VCaP (cell line): ENCODE results near the gene MAP6.

Experiments used
- H3K27ac ChIP-seq: fragments of 450-650 bp; 2 replicates; pipeline ENCODE4 v1.5.1; 2017
- TF ChIP-seq, protein P1 (sequence below): fragments of 450-650 bp; conservative IDR thresholded peaks from 2 replicates; pipeline ENCODE4 v1.5.1; 2017; ENCODE audit warnings: mild to moderate bottlenecking, moderate library complexity

The MAP6 gene

DNA sequence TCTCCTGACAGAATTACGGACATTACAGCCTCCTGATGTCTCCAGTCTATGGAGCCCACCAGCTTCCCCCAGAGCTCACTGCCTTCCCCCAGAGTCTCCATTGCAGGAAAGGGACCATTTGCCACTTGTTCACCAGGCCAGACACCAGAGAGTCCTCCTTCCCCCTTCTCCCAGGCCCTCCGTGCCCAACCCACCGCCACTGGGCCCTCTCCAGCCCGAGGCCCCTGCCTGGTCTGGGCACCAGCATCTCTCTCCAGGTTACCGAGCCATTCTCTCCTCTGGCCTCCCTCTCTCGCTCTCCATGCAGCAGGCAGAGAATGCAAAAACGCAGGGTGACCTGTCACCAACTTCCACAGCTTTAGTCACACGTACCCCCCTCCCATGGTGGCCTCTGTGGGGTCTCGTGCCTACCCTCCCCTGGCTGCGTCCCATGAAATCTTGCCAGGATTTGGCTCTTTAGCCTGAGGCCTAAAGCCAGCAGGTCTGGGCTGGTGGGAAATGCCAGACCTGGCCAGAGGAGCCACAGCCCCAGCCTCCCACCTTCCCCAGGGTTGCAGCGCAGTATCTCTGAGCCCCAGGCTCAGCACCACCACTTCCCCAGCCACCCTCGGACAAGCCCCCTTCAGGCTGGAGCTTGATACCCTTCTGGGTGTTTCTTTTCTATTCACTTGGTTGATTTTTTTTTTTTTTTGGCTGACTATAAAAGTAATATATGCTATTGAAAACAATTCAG, 113.6 kb downstream of the MAP6 start:
- no peak overlapping the region for H3K27ac ChIP-seq
- TF ChIP-seq, protein P1, sequence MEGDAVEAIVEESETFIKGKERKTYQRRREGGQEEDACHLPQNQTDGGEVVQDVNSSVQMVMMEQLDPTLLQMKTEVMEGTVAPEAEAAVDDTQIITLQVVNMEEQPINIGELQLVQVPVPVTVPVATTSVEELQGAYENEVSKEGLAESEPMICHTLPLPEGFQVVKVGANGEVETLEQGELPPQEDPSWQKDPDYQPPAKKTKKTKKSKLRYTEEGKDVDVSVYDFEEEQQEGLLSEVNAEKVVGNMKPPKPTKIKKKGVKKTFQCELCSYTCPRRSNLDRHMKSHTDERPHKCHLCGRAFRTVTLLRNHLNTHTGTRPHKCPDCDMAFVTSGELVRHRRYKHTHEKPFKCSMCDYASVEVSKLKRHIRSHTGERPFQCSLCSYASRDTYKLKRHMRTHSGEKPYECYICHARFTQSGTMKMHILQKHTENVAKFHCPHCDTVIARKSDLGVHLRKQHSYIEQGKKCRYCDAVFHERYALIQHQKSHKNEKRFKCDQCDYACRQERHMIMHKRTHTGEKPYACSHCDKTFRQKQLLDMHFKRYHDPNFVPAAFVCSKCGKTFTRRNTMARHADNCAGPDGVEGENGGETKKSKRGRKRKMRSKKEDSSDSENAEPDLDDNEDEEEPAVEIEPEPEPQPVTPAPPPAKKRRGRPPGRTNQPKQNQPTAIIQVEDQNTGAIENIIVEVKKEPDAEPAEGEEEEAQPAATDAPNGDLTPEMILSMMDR = no peak

DNA sequence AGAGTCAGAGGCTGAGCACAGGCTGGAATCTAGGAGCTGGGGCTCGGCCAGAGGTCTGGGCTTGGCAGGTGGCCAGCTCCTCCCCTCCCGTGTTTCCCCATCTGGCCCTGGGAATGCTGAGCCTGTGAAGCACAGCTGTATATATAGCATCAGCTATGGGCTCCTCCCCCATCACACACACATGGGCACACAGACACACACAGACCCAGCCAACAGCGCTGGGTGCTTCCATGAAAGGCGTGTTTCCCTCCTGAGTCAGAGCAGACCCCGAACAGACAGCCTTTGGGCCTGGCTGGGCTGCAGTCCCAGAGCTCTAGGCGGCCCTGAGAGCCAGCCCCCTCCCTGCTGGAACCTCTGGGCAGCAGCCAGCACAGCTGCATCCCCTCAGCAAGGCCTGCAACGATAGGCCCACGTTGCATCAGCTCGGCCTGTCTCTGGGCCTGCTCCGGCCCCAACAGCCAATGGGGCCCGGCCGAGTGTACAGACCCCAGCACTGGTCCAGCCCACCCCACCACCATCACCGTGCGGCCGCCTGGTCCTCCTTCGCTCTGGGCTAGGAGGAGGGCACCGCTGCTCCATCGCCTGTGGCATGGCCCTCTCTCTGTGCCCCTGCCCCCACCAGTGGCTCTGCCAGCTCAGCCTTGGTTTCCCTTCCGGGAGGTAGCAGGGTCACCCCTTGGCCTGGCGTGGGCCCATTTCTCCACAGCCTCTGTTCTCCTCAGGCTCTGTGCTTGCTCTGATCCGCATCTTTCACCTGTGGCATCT, 114.4 kb downstream of the MAP6 start:
- TF ChIP-seq, protein P1 = no peak
- no peak overlapping the region for H3K27ac ChIP-seq

DNA sequence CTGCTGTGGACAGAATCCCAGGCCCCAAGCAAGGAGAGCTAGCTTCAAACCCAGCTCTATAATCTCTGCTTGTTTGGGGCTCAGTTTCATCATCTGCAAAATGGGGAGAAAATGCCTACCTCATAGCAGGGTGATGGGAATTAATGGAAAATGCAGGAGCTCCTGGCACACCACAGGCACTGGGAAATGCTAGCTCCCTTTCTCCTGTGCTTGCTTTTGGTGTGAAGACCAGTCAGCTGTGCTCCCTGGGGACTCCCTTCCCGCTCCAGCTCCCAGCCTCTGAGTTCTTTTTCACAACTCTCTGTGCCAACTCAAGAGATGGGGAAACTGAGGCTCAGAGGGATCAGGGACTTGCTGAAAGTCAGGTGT, 115.0 kb downstream of the MAP6 start:
- TF ChIP-seq, protein P1 = no peak
- no peak overlapping the region for H3K27ac ChIP-seq

DNA sequence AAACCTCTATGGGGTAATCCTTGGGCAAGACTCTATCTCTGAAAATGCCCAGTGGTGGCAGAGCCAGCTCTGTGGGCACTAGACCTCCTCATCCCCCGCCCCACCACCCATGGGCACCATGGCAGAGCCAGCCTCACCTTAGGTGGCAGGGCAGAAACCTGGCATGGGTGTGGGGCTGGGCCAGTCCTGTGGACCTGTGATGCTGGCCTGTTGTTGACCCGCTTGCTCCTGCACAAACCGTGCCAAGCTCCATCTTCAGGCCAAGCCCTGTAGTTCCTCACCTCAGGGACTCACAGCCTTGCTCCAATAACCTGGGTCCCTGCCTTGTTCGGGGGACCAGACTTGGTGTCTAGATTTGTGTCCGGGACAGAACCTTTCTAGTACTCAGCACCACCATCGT, 115.7 kb downstream of the MAP6 start:
- TF ChIP-seq, protein P1 = no peak
- no peak overlapping the region for H3K27ac ChIP-seq

DNA sequence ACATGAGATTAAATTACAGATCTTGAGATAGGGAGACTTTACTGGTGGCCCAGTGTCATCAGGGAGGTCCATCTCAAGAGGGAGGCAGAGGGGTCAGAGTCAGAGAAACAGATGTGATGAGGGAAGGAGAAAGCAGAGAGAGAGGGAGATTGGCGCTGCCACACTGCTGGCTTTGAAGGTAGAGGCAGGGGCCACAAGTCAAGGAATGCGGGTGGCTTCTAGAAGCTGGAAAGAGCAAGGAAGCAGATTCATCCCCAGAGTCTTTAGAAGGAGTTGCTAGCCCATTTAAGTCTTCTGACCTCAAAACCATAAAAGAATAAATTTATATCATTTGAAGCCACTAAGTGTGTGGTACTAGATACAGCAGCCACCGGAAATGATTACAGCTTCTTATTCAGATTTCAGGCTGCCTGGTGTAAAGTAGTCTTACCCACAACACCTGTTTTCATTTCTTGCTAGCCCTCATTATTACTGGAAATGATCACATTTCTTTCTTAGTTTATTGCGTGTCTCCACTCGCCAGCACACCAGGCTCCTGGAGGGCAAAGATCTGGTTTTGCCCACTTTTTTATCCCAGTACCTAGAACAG, 119.4 kb downstream of the MAP6 start:
- no peak overlapping the region for H3K27ac ChIP-seq
- TF ChIP-seq, protein P1 = no peak

DNA sequence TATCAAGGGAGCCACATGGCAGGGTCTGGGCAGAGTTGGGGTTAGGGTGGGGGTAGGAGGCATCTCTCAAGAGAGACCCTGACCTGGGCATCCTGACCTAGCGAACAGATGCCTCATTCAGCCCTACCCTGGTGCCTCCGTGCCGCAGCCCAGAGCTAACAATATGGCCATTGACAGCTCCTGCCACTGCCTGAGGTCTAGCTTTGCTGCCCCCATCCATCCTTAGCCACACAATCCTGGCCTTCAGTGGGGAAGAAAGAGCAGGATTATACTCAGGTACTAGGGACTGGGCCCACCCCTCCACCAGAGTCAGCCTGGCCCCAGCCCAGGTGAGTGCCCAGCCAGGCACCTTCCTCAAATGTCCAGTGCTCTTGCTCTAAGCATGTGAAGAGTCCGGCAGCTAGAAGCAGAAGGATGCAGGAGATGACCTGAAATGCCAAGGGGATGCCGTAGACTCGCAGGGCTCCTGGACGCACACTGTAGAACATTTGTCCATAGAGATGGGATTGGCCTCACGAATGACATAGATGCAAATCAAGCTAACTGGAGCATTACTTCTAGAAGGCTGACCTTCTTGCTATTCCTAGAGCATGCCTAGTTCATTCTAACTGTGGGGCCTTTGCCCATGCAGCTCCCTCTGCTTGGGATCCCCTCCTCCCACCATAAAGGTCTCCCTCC, 120.1 kb downstream of the MAP6 start:
- TF ChIP-seq, protein P1 = no peak
- no peak overlapping the region for H3K27ac ChIP-seq

DNA sequence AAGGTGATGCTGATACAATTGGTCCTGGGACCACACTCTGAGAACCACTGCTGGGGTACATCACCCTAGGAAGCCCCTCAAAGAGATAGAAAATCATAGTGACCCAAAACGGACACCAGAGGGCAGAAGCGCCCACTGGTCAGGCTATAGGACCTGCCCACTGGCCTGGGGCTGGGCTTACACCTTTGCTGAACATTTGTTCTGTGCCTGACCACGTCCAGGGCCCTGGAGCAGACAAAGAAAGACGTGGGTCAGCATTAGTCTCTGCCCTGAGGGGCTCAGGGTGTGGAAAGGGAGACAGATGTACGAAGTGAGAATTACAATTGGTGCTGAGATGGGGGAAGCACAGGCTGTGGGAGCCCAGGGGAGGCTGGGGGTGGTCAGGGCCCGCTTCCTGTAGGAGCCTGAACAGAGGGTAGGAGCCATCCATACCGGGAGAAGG, 121.2 kb downstream of the MAP6 start:
- TF ChIP-seq, protein P1 = peak; percentile 94
- H3K27ac ChIP-seq = no peak overlapping the region
